HepG2 (cell line): ENCODE results near the gene DNM3. TPM values are rescaled to one million over a fixed set of nuclear protein-coding genes. Genes with fewer than 3 reads are reported as not detected.

Source experiments
- ATAC-seq: fragments of 200-7000 bp; cut with Tn5 transposase; 3 replicates; pipeline ENCODE4 v1.9.1; 2020; ENCODE audit warnings: mild to moderate bottlenecking, moderate library complexity
- BruUV-seq: library from RNA; stranded (reverse); fragments of 400-500 nt; replicated peaks from 2 replicates; lab custom pipeline; 2021; lab: Mats Ljungman, UMichigan
- CTCF ChIA-PET: fragments of 300-600 bp; formaldehyde crosslinking; extraction: SDS; loops from one replicate; lab custom pipeline; 2021; ENCODE audit warnings: low total read pairs, inconsistent platforms, low intra/inter-chr PET ratio; lab: Yijun Ruan, JAX
- POLR2A ChIA-PET: fragments of 350-600 bp; sonication (Branson Sonifier 250); formaldehyde crosslinking; loops from one replicate; lab custom pipeline; 2020; ENCODE audit warnings: antibody characterized with exemption, inconsistent platforms; lab: Yijun Ruan, JAX
- DNase-seq: peaks from one replicate; pipeline ENCODE4 v3.0.0-alpha.2; 2015; ENCODE audit warnings: low spot score
- FAIRE-seq: peaks from 3 replicates; lab custom pipeline; 2011; peaks lifted over from hg19 to GRCh38; lab: Jason Lieb, UNC
- H2AFZ ChIP-seq: one replicate; pipeline ENCODE4 v1.6.1; 2011; ENCODE audit warnings: low read length, inconsistent platforms
- H3K27ac ChIP-seq: fragments of 300-600 bp; 3 replicates; pipeline ENCODE4 v1.8.0; 2011; ENCODE audit warnings: mixed run types, mild to moderate bottlenecking, mixed read lengths, low read length, inconsistent platforms; ENCODE audit not compliant: insufficient read depth; ENCODE audit errors: extremely low read length
- H3K27me3 ChIP-seq, 2 experiments: fragments of 200-600 bp in 1 of 2; 2 replicates in 1 of 2; 3 replicates in 1 of 2; pipeline versions ENCODE4 v1.6.0 to v1.8.0; 2011; ENCODE audit warnings: low read length in 2 of 2, mild to moderate bottlenecking in 2 of 2, moderate library complexity in 2 of 2, inconsistent platforms in 1 of 2; ENCODE audit not compliant: insufficient read depth in 2 of 2, control insufficient read depth in 1 of 2
- H3K36me3 ChIP-seq, 2 experiments: fragments of 200-600 bp in 1 of 2; replicated peaks in 1 of 2; 2 replicates in 1 of 2; 3 replicates in 1 of 2; pipeline versions ENCODE4 v1.5.1 to v1.8.0; 2011; ENCODE audit warnings: low read length in 2 of 2, inconsistent platforms in 1 of 2; ENCODE audit not compliant: insufficient read depth in 2 of 2, control insufficient read depth in 1 of 2
- H3K4me1 ChIP-seq: 2 replicates; pipeline ENCODE4 v1.5.1; 2012; ENCODE audit warnings: low read length, inconsistent platforms; ENCODE audit not compliant: insufficient read depth
- H3K4me2 ChIP-seq: 2 replicates; pipeline ENCODE4 v1.6.0; 2011; ENCODE audit warnings: low read depth, low read length, inconsistent platforms
- H3K4me3 ChIP-seq, 3 experiments: fragments of 200-600 bp in 1 of 3; sonication (generic), shearing (Covaris generic) in 1 of 3; replicated peaks in 1 of 3; 2 replicates each; pipeline ENCODE4 v1.5.1; 2011 to 2016; ENCODE audit warnings: low read length in 3 of 3, inconsistent platforms in 2 of 3, low read depth in 2 of 3, mild to moderate bottlenecking in 2 of 3, control low read depth in 1 of 3, mixed read lengths in 1 of 3; ENCODE audit not compliant: insufficient read depth in 1 of 3
- H3K79me2 ChIP-seq: one replicate; pipeline ENCODE4 v1.6.1; 2011; ENCODE audit warnings: low read length, inconsistent platforms; ENCODE audit not compliant: insufficient read depth
- H3K9ac ChIP-seq: 2 replicates; pipeline ENCODE4 v1.6.0; 2011; ENCODE audit warnings: mild to moderate bottlenecking, low read depth, low read length, inconsistent platforms; ENCODE audit not compliant: insufficient read depth
- H3K9me3 ChIP-seq: 2 replicates; pipeline ENCODE4 v1.5.1; 2012; ENCODE audit warnings: mild to moderate bottlenecking, low read length
- H4K20me1 ChIP-seq: 2 replicates; pipeline ENCODE4 v1.6.0; 2011; ENCODE audit warnings: inconsistent platforms, mild to moderate bottlenecking, low read length, moderate library complexity; ENCODE audit not compliant: insufficient read depth
- GATAD1 ChIP-seq: IDR thresholded peaks from 2 replicates; pipeline ENCODE4 v1.6.1; 2016; ENCODE audit warnings: missing genetic modification reagents, missing compliant biosample characterization
- HBP1 ChIP-seq: IDR thresholded peaks from 2 replicates; pipeline ENCODE4 v1.6.1; 2016; ENCODE audit warnings: low read depth, control low read depth
- MTF1 ChIP-seq: sonication (generic); formaldehyde crosslinking; IDR thresholded peaks from 2 replicates; pipeline ENCODE4 v1.5.0; 2020; ENCODE audit warnings: missing genetic modification reagents
- NCOA5 ChIP-seq: sonication (generic); formaldehyde crosslinking; IDR thresholded peaks from 2 replicates; pipeline ENCODE4 v1.4.0; 2020; ENCODE audit warnings: missing genetic modification reagents
- POLR2A ChIP-seq, 2 experiments: IDR thresholded peaks; 2 replicates each; pipeline ENCODE4 v1.6.1; 2011; ENCODE audit warnings: low read depth in 2 of 2, low read length in 2 of 2, mild to moderate bottlenecking in 1 of 2, moderate library complexity in 1 of 2; ENCODE audit not compliant: insufficient read depth in 1 of 2
- RFXANK ChIP-seq: IDR thresholded peaks from 2 replicates; pipeline ENCODE4 v1.6.1; 2016
- SATB2 ChIP-seq: sonication (generic); formaldehyde crosslinking; IDR thresholded peaks from 2 replicates; pipeline ENCODE4 v1.5.0; 2020; ENCODE audit warnings: missing genetic modification reagents
- YY1 ChIP-seq: IDR thresholded peaks from 2 replicates; pipeline ENCODE4 v1.6.1; 2011; ENCODE audit warnings: low read length, low read depth, moderate library complexity, mild to moderate bottlenecking; ENCODE audit not compliant: insufficient read depth, insufficient replicate concordance
- ZNF605 ChIP-seq: sonication (generic); formaldehyde crosslinking; IDR thresholded peaks from 2 replicates; pipeline ENCODE4 v1.8.0; 2022; ENCODE audit warnings: mild to moderate bottlenecking, missing genetic modification reagents
- ZNF672 ChIP-seq: sonication (generic); formaldehyde crosslinking; IDR thresholded peaks from 2 replicates; pipeline ENCODE4 v1.8.1; 2022; ENCODE audit warnings: missing genetic modification reagents
- ZSCAN22 ChIP-seq: sonication (generic); formaldehyde crosslinking; IDR thresholded peaks from 2 replicates; pipeline ENCODE4 v1.4.0; 2020; ENCODE audit warnings: mild to moderate bottlenecking, missing genetic modification reagents
- WGBS: methylation state at CpG from one replicate; pipeline ENCODE4 v1.1.6; 2017; ENCODE audit warnings: low lambda C conversion rate; 5-methylcytosine and 5-hydroxymethylcytosine counted together
- in situ Hi-C: cut with HindIII; loops from 2 replicates; pipeline ENCODE4 v1.10.0; 2017; ENCODE audit warnings: low pct_unique_long_range_greater_than_20kb; ENCODE audit not compliant: extremely low pct_ligation_motif_present
- intact Hi-C: fragments of 100-400 bp; cut with micrococcal nuclease; formaldehyde crosslinking; loops from one replicate; pipeline ENCODE4 v1.10.0; 2022; ENCODE audit not compliant: unreplicated experiment
- polyA plus RNA-seq, 8 experiments: library from polyadenylated mRNA; depleted of rRNA in 3 of 8; stranded (reverse) in 7 of 8; unstranded in 1 of 8; fragments of >200 nt; fragmentation: Illumina TruSeq in 4 of 8; extraction: Trizol in 4 of 8; gene quantifications; 2 replicates each; pipeline versions ENCODE4 v1.2.1 to v1.2.3, GENCODE V29; 2011 to 2016; ENCODE audit warnings: low read depth in 4 of 8, missing spikeins in 1 of 8, mixed read lengths in 1 of 8; ENCODE audit not compliant: insufficient read depth in 1 of 8
- total RNA-seq, 5 experiments: library from RNA; depleted of rRNA; stranded (reverse); fragments of >200 nt; fragmentation: Illumina TruSeq; extraction: Trizol; gene quantifications; 2 replicates each; pipeline ENCODE4 v1.2.3, GENCODE V29; 2016; ENCODE audit warnings: low read depth in 1 of 5
- TF ChIP-seq, protein P1 (sequence below): sonication (generic); formaldehyde crosslinking; IDR thresholded peaks from 2 replicates; pipeline ENCODE4 v1.5.1; 2020; ENCODE audit warnings: mild to moderate bottlenecking, missing genetic modification reagents, borderline replicate concordance

Gene DNM3
- total and polyA plus RNA-seq, 2 of the 13 experiments (the other 11 are each of a cell fraction or from before 2014, with no cell fraction given): 0.05 TPM; not detected in 1

DNA sequence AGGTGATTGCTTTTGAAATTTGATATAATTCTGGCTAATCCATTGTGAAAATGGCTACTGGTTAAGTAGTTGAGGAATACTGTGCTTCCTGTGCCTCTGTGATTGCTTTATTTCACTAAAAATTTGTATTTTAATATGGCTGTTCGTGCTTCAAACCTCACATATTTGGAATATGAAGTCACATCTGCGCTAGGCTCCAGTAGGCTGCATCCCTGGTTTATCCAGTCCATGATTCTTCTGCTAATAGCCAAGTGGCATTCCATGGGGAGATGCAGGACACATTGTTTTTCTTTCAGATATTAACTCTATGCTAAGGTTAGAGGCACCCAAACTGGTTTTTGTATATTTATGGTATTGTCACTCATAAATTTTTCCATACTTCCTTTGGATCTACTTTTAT lies 25.9 kb downstream of the DNM3 start:
- Histone ChIP-seq H3K27ac (no peak overlapping the region), H3K4me3 (no peak overlapping the region), H3K9ac (no peak overlapping the region), H2AFZ (no peak overlapping the region), H3K27me3 (no peaks in the 10 kb centered on the region), H3K36me3 (no peaks in the 10 kb centered on the region), H3K4me2 (no peak overlapping the region), H3K79me2 (no peaks in the 10 kb centered on the region), H3K9me3 (no peaks in the 10 kb centered on the region), H3K4me1 (no peaks in the 10 kb centered on the region), H4K20me1 (no peaks in the 10 kb centered on the region)
- TF ChIP-seq RFXANK (no peak), YY1 (no peak), ZNF605 (CRISPR knock-in tag) (no peak), HBP1 (CRISPR knock-in tag) (no peak), ZSCAN22 (CRISPR knock-in tag) (no peak), POLR2A (IDR thresholded peaks at IDR 0.05; ENCODE audit: insufficient read depth in 1 of 2, low read depth in 2 of 2, low read length in 2 of 2) (no peak), NCOA5 (no peak), ZNF672 (no peak), MTF1 (CRISPR knock-in tag) (no peak), SATB2 (CRISPR knock-in tag) (no peak), GATAD1 (CRISPR knock-in tag) (no peak)
- TF ChIP-seq, protein P1, sequence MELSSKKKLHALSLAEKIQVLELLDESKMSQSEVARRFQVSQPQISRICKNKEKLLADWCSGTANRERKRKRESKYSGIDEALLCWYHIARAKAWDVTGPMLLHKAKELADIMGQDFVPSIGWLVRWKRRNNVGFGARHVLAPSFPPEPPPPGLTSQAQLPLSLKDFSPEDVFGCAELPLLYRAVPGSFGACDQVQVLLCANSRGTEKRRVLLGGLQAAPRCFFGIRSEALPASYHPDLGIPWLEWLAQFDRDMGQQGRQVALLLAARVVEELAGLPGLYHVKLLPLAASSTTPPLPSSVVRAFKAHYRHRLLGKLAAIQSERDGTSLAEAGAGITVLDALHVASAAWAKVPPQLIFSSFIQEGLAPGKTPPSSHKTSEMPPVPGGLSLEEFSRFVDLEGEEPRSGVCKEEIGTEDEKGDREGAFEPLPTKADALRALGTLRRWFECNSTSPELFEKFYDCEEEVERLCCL (CRISPR knock-in tag): no peak
- in situ Hi-C loops (no loop called here), intact Hi-C loops (no loop called here)
- POLR2A ChIA-PET: no interaction called here
- CTCF ChIA-PET: no interaction called here
- 3% methylated on average over 2 of the region's 2 CpGs for WGBS
- DNase-seq (no peak), FAIRE-seq (no peak), ATAC-seq (no peak)
- BruUV-seq: no TSS peak
